ENCODE measurements around the gene GARIN5B.

GARIN5B gene

DNA sequence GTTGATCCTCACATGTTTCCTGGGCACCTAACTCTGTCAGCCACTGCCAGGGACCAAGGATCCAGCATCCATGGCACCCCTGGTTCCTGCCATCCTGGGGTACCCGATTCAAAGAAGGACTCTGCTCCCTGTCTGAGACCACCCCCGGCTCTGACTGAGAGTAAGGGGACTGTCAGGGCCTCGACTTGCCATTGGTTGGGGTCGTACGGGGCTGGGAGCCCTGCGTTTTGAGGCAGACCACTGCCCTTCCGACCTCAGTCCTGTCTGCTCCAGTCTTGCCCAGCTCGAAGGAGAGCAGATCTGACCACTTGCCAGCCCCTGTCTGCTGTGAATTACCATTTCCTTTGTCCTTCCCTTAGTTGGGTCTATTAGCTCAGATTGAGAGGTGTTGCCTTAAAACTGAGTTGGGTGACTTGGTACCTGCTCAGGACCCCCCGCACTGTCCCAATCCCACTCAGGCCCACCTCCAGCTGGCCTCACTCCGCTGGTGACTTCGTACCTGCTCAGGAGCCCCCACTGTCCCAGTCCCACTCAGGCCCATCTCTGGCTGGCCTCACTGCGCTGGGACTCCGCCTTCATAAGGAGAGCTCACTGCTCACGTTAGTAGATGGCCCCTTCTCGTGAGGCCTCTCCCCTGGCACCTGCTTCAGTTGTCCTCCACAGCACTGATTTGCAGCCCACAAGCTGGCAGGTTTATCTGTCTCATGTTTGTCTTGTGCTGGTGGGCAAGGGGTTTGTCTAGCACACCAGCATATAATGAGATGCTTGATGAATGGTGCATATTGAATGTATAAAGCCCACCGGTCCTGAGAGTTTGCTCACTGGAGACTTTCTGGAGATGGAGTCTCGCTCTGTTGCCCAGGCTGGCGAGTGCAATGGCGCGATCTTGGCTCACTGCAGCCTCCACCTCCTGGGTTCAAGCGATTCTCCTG is 26.6 kb upstream of the GARIN5B start:
- DNase-seq (ENCODE audit: low spot score), result no peak

DNA sequence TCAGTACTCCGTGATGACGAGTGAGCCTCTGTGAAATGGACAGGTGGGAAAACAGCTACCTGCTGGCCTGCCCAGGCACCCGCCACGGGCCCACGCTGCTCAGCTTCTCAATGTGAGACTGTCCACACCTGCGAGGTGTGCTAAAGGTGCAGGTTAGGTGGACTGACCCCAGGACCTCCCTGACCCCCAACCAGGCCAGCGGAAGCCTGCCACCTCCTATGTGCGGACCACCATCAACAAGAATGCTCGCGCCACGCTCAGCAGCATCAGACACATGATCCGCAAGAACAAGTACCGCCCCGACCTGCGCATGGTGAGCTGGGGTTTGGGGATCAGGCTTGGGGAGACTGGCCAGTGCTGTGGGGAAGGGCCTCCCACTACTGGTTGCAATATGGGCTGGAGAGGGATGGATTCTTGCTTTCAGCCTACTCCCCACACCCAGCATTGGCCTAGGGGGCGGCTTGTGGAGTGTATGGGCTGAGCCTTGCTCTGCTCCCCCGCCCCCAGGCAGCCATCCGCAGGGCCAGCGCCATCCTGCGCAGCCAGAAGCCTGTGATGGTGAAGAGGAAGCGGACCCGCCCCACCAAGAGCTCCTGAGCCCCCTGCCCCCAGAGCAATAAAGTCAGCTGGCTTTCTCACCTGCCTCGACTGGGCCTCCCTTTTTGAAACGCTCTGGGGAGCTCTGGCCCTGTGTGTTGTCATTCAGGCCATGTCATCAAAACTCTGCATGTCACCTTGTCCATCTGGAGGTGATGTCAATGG is 24.9 kb upstream of the GARIN5B start:
- no peak for DNase-seq (ENCODE audit: low spot score)

DNA sequence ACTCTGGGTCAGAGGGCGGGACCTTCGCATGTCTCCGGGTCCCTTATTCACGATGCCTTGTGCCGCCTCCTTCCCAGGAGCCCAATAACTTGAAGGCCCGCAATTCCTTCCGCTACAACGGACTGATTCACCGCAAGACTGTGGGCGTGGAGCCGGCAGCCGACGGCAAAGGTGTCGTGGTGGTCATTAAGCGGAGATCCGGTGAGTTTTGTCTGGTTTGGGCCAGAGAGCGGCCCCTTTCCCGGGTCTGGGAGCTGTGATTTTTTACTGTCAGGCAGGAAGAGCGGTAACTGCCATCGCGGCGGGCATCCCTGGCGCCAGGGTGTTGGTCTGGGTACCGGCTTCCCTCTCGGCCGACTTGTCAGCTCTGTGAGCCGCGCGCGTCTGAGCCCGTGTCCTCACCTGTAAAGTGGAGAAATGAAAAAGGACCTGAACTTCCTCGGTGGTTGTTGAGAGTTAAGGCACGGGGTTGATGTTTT is 23.5 kb upstream of the GARIN5B start:
- no peak for DNase-seq (ENCODE audit: low spot score)

DNA sequence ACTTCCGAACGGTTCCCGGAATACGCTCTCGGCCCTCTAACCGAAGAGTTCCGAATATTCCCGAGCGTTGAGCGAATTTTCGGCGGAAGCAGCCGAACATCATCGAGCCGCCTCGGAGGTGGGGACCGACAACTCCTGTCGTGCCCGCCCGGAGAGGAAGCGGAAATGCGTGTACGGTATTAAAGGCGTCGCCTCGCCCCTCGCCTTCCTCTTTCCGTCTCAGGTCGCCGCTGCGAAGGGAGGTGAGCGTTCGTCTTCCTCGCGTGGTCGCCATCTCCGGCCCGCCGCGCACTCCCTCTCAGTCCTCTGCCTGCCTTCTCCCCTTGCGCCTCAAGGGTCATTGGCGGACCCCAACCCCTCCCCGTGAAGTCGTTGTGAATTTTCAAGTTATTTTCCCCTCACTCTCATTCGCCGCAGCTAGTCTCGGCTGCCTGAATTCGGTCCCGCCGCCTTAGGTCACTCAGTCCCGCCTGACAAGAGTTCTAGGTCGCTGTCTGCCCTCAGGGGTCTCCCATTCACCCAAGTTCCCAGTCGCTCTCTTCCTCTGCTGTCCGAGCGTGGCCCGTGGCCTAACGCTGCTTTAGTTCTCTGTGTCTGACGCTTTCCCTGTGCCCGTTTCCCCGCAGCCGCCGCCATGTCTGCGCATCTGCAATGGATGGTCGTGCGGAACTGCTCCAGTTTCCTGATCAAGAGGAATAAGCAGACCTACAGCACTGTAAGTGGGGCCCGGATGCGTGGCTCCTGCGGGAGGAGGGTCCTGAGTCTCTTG is 22.8 kb upstream of the GARIN5B start, which contains the start of gene RPL28:
Gene RPL28, plus strand, starts transcription at position 209 of the 769 bp plus-strand sequence. Its CDS starts 426 bp downstream, at position 635.
- peak; percentile 92 for DNase-seq (ENCODE audit: low spot score)

DNA sequence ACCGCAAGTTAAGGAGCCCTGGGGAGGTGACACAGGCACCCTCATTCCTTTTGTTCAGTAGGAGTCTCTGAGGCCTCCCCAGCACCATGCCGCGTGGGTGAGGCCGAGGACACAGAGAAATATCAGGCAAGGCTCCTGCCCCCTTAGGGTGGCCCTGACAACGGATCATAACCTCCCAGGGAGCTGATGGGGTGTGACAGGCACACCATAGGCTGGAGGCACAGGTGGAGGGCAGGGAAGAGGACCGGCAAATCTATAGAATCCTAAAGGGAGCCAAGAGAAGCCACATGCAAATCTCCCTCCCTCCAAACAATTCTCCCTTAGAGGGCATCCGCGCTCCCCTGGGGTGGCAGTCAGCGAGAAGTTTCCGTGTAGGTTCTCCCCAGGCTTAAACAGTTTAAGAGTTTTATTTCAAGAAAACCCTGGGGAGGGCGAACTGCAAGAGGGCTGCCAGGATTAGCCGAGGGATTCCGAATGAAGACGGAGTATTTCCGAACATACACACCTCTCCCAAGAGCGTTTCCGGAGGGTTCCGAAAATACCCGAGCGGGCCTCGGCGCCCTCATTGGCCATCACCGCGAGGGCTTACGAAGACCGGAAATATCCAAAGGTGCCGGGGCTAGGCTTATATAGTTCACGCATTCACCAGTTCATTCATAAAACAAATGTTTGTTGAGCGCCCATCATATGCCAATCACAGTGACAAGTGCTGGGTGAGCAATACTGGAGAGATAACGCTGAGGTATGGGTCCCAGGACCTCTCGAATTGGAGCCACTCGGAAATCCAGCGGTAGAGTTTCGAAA is 22.1 kb upstream of the GARIN5B start:
- DNase-seq (ENCODE audit: low spot score), result peak; percentile 93

DNA sequence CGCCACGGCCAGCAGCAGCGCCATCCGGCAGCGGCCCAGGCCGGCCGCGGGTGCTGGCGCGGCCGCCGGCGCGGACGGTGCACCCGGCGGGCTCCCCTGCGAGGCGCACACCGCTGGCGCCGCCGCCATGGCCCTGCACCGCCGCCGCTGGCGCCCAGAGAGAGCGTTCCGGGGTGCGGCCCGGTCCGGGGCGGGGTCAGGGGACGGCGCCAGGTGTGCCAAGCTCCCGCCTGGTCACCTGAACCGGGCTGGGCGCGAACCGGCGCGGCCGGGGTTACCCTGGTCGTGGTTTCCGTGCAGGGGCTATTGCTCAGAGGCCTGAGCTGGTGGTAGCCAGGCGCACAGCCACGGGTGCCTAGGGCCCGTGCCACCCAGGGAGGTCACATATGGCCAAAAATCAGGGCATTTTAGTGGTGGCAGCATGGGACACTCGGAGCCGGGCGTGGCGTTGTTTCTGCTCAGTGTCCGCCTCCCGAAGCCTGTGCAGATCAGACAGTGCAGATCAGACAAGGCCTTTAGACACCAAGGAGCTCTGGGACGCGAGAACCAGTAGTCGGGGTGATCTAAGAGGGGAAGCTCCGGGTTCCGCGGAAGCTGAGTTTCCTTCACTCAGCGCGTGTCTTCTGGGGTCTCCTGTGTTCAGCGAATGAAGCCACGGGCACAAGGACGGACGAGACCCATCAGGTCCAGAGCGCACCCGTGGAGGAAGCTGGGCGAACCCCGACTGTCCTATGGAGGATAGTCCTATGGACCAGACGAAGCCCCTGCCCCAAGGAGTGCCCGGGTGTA is 21.3 kb upstream of the GARIN5B start, which contains the start of gene TMEM238:
Gene TMEM238, minus strand, starts transcription at position 162 of the 789 bp plus-strand sequence. Its CDS starts 33 bp downstream, at position 129.
- DNase-seq (ENCODE audit: low spot score), result no peak

DNA sequence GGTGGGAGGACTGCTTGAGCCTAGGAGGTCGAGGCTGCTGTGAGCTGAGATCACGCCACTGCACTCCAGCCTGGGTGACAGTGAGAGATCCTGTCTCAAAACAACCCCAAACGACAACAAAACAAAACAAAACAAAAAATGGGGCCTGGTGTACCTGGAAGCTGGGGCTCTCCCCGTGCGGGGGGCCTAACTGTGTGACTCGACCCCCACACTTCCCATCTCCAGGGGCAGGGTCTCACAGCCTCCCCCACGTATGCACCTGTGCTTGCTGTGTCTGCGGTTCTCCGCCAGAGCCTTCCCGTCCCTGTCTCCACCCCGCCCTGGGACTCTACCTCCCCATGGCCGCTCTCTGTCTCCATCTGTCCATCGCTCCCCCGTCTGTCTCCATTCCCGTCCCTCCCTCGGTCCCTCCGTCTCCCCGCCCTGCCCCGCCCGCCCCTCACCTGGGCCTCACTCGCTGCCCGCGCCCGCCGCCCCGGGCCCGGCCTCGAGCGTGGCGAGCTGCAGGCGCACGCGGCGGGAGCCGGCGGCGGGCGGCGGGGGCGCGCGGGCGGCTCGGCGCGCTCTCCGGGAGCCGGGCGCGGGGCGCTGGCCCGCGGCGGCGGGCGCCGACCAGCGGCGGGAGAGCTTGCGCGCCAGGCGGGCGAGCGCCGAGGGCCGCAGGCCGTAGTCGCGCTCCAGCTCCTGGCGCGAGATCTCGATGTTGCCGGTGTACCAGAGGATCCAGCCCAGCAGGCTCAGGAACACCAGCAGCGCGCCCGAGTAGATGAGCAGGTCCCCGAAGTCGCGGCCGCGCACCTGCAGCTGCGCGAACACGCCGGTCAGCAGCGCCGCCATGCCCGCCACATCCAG is 20.4 kb upstream of the GARIN5B start:
- DNase-seq (ENCODE audit: low spot score), result peak; percentile 83

DNA sequence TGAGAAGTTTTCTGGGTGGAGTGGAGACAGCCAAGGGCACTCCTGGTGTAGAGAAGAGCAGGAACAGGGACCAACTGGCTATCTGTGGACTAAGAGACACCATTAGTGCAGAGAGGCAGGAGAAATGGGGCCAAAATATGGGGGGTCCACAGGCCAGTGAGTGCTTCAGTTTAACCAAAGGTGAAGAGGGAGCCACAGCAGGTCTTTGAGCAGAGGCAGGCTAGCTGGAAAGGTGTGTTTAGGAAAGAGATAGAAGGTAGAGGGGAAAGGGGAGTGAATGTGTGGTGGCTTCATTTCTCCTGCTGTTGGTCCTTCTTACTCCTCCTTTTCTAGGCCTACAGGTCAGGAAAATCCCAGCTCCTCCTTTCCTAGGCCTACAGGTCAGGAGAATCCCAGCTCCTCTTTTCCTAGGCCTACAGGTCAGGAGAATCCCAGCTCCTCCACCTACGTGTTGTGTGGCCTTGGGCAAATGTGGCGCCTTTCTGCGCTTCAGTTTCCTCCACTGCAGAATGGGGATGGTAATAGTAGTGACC is 19.5 kb upstream of the GARIN5B start:
- DNase-seq (ENCODE audit: low spot score), result no peak

DNA sequence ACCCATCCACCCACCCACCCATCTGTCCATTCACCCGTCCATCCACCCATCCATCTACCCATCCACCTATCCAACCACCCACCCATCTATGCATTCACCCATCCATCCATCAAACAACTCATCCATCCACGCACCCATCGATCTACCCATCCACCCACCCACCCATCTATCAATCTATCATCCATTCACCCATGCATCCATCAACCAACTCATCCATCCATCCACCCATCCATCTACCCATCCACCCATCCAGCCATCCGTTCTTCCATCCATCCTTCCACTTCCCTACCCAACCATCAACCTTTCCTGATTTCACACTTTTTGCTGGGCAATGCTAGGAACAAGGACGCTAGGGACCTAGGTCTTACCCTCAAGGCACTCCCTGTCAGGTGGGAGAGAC is 19.0 kb upstream of the GARIN5B start:
- no peak for DNase-seq (ENCODE audit: low spot score)

DNA sequence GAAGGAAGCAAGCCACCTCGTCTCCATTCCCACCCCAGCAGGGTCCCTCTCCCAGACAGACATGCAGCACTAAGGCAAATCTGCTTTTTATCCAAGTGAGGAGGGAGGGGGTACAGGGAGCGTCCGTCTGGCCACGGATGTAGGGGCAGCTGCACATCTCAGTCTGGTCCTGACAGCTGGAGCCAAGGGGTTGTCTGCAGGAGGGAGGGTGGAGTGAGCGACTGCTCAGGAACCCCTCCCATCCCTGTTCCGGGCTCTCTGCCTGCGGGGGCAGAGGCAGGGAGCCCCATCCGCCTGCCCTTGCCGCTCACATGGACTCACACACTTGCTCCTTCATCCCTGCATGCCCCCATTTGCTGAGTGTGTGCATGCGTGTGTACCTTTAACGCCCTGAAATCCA is 16.1 kb upstream of the GARIN5B start:
- no peak for DNase-seq (ENCODE audit: low spot score)

DNA sequence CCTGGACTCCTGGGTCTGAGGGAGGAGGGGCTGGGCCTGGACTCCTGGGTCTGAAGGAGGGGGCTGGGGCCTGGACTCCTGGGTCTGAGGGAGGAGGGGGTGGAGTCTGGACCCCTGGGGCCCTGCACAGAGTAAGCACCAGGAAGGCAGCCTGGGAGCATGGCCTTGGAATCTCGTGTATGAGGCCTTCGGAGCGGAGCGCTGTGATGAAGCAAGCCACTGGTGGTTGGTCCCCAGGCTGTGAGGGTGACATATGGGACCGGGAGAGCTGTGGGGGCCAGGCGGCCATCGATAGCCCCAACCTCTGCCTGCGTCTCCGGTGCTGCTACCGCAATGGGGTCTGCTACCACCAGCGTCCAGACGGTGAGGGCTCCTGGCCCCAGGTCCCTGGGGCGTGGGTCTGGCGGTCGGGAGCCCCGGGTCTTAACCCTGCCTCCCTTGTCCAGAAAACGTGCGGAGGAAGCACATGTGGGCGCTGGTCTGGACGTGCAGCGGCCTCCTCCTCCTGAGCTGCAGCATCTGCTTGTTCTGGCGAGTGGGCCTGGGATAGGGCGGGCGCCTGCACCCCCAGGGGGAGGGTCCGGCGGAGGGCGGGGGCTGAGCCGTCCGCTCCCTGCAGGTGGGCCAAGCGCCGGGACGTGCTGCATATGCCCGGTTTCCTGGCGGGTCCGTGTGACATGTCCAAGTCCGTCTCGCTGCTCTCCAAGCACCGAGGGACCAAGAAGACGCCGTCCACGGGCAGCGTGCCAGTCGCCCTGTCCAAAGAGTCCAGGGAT is 14.5 kb upstream of the GARIN5B start:
- DNase-seq (ENCODE audit: low spot score), result no peak

DNA sequence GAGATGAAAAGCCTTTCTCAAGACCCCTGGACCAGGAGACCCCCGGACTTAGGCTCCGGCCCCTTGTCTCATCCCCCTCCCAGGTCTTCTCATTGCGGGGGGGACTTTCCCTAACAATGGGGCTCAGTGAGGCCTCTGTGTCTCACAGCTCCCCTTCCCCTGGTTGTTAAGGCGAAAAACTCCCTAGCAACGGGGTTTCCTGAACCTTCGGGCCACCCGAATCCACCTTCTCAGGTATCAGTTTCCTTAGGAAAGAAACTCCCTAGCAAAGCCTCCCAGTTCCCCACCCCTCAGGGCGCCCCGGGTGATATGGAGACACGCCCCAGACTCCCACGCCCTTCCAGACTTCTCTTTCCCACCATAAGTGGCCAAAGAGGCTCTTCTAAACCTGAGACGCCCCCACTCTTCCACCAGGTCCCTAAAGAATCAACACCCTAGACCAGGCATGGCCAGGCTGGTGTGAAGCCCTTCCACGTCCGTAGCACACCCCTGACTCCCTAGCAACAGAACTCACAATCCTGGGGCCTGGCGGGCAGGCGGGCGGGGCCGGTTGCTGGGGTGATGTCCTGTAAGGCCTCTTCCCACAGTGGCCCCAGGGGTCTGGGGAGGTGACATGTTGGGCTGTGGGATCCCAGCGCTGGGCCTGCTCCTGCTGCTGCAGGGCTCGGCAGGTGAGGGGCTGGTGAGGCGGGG is 13.3 kb upstream of the GARIN5B start, which contains the start of gene TMEM190:
Gene TMEM190, plus strand, starts transcription at position 586 of the 693 bp plus-strand sequence. Its CDS starts 28 bp downstream, at position 614.
- no peak for DNase-seq (ENCODE audit: low spot score)

DNA sequence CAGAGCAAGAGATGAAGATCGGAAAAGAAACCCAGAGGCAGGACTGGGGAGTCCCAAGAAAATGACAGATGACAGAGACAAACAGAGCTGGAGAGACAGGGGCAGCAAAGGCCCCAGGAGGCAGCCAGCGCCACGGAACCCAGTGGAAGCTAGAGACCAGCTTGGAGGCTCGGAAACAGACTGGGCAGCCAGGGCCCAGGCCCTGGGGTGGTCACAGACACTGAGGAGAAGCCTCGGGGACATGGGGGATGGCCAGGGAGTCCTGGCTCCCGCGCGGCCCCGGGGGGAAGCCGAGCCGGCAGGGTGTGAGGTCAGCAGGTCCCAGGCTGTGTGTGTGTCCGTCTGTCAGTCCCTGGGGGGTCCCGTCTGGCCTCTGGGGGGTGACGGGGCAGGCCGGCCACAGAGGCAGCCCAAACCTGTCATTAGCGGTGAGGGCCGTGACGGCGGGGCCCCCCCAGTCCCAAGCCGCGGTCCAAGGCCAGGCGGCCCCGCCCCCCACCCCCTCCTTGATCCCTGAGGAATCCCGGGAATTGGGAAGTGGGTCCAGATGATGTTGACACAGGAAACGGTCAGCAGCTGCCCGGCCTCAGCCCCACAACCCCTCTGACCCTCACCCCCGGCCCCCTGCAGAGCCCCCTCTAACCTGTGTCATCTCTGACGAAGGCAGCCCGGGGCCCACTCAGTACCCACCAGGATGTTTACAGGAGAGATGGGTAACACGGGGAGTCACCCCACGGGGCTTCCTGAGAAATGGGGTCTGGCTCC is 11.1 kb upstream of the GARIN5B start:
- no peak for DNase-seq (ENCODE audit: low spot score)

DNA sequence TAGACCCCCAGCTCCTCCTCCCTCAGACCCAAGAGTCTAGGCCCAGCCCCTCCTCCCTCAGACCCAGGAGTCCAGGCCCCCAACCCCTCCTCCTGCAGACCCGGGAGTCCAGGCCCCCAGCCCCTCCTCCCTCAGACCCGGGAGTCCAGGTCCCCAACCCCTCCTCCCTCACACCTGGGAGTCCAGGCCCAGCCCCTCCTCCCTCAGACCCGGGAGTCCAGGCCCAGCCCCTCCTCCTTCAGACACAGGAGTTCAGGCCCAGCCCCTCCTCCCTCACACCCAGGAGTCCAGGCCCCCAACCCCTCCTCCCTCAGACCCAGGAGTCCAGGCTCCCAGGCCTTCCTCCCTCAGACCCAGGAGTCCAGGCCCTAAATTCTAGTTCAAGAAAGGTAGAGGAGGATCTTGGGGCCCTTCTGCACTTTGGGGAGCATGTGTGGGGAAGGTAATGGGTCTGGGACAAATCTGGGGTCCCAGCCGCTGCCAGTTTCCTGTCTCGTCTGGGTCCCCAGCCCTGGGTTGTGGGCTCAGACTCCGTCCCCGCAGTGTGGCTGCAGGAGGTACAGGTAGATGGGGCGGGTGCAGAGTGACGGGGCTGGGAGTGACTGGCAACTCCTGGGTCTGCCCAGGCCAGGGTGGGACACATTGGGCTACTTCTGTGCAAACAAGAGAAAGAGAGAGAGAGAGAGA is 10.4 kb upstream of the GARIN5B start:
- no peak for DNase-seq (ENCODE audit: low spot score)

DNA sequence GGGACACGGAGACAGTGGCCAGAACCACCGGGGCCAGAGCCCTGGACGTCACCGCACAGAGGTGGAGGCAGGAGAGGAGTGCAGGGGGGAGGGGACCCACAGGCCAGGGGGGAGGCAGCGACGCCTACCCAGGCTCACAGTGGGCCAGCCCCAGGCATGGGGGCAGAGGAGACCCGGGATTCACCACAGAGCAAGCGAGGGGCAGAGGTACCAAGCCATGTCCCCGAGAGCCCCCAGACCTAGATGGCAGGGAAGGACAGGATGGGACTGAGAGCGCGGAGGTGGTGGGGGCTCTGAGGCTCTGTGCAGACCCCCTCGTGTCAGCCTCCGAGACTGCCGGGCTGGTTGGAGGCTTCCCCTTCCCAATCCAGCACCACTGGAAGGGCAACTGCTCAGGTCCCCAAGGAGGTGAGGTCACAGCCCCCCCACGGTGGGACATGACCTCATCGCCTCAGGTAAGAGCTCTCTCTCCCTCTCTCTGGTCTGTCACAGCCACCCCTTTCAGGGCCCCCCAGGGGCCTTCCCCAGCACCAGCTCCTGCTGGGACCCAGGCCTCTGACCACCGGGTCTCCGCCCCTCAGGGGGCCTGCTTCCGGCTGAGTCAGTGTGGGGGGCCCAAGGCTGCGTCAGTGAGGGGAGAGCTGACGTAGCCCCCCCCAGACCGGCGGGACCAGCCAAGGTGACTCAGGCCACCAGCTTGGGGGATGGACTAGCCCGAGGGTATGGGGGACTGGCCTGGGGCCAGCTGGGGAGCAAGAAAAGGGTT is 9.4 kb upstream of the GARIN5B start:
- no peak for DNase-seq (ENCODE audit: low spot score)

Data from HuH-7 (cell line).